GM06990 (cell line): ENCODE results near the gene TUBB3.
A peak's percentile ranks its signal among the peaks of the same experiment; 100 is the strongest.
"Not testable (repeated sequence)": the region's sequence is repeated elsewhere in the genome, so short reads cannot be mapped to it uniquely, and the experiment has no call there.

Experiments
- DNase-seq: peaks from one replicate; pipeline ENCODE4 v3.0.0-alpha.2; 2011; ENCODE audit not compliant: insufficient read length; ENCODE audit errors: extremely low read depth
- H3K27me3 ChIP-seq: replicated peaks from 2 replicates; pipeline ENCODE4 v1.6.0; 2011; ENCODE audit warnings: low read length; ENCODE audit not compliant: control insufficient read depth, insufficient read depth
- H3K36me3 ChIP-seq: 2 replicates; pipeline ENCODE4 v1.5.1; 2011; ENCODE audit warnings: low read length; ENCODE audit not compliant: control insufficient read depth, insufficient read depth
- H3K4me3 ChIP-seq: replicated peaks from 2 replicates; pipeline ENCODE4 v1.5.1; 2011; ENCODE audit warnings: low read depth, mild to moderate bottlenecking, control low read depth, low read length
- CTCF ChIP-seq: IDR thresholded peaks from 2 replicates; pipeline ENCODE4 v1.5.1; 2011; ENCODE audit warnings: low read length, control low read depth, mild to moderate bottlenecking, inconsistent platforms; ENCODE audit not compliant: insufficient read depth, poor library complexity, severe bottlenecking

Gene TUBB3

GRCh38 chr16:89922884-89923639 is at the start of gene TUBB3:
Gene TUBB3, plus strand, starts transcription at chr16:89923342. Its CDS starts 60 bp downstream, at chr16:89923402.
- no peaks in the 10 kb centered on the region for H3K36me3 ChIP-seq
- TF ChIP-seq CTCF: no peak
- DNase-seq: peak; percentile 78
- H3K4me3 ChIP-seq: peak within 1 kb of the TSS; percentile 55
- no peaks in the 10 kb centered on the region; the same call in 1 of the 2 replicates for H3K27me3 ChIP-seq

DNA sequence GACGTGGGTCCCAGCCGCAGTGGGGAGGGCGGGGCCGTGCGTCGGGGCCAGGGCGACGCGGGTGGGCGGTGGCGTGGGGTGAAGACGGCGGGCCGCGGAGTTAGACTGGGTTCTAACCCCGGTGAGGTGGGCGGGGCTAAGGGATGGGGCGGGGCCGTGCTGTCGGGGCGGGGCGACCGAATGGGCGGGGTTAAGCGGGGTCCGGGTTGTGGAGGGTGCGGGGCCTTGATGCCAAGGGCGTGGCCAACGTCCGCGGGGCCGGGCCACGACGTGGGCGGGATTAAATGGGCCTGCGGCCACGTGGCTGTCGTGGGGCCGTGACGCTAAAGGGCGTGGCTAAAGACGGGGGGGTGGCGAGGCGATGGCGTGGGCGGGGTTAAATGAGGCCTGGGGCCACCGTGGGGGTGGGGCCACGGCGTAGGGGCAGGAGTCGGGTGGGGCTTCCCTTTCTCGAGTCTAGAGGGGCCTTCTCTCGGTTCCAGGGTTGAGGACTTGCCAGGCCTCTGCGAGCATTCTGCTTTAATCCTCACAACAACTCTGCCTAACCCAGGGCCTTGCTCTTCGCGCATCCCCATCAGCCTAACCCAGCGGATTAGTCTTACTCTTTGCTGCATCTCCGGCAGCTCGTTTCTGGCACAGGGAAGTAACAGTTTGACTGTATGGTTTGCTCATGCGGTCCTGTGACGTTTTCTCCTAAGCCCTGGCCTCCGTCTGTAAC is 49.0 kb upstream of the TUBB3 start:
- DNase-seq: peak; percentile 97
- no peak for TF ChIP-seq CTCF
- H3K4me3 ChIP-seq: peak overlapping the region; percentile 78
- no peaks in the 10 kb centered on the region for H3K27me3 ChIP-seq
- H3K36me3 ChIP-seq: peaks cover 10% of the 10 kb centered on the region

- H3K36me3 ChIP-seq: peaks cover 26% of the 10 kb centered on the region
- not testable (repeated sequence) for DNase-seq, H3K27me3 ChIP-seq, H3K4me3 ChIP-seq
Observed at GRCh38 chr16:89879123-89879522, 44.0 kb upstream of the TUBB3 start.

DNA sequence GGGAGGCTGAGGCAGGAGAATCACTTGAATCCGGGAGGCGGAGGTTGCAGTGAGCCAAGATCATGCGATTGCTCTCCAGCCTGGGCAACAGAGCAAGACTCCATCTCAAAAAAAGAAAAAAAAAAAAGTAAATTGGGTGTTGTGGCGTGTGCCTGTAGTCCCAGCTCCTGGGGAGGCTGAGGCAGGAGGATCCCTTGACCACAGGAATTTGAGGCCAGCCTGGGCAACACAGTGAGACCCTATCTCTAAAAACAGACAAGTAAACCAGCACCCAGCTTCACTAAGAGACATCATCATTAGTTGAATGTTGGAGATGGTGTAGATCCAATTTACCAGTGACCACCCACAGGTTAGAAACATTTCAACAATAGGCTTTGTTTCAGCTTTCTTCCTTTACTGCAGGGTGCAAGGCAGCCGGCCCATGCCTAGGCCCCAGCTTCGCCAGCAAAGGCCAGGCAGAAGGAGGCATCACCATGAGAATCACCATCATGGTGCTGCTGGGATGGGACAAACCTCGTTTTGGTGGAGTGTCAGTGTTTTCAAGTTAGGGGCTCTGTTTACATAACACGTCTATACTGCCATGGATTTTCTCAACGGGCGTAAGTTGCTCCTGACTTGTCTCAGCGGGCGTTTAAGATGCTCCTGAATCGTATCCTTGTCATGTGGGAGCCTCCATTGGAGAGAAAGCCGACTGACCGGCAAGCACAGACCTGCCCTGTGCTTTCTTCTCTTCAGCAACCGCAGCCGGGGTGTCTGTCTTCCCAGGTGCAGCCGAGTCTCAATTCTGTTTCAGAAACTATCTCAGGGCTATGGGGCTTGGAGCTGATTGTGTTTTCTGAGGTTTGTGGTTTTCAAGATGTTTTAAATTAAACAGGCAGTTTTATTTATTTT is 42.4 kb upstream of the TUBB3 start:
- no peaks in the 10 kb centered on the region for H3K27me3 ChIP-seq
- no peak for TF ChIP-seq CTCF
- DNase-seq: no peak
- H3K36me3 ChIP-seq: peaks cover 29% of the 10 kb centered on the region
- no peak overlapping the region for H3K4me3 ChIP-seq

DNA sequence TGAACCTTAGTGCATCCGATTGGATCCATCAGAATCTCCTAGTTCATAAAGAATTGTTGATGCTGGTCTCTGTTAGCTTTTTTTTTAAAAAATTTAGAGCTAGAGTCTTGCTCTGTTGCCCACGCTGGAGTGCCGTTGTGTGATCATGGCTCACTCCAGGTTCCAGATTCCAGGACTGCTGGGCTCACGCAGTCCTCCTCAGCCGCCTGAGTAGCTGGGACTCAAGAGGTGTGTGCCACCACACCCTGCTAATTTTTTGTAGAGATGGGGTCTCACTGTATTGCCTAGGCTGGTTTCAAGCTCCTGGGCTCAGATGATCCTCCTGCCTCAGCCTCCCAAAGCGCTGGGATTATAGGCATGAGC is 41.8 kb upstream of the TUBB3 start:
- Histone ChIP-seq H3K36me3 (peaks cover 29% of the 10 kb centered on the region), H3K27me3 (no peaks in the 10 kb centered on the region)
- TF ChIP-seq CTCF: no peak

More for the DNA sequence above, 41.8 kb upstream of the TUBB3 start:
- DNase-seq: no peak
- no peak overlapping the region for H3K4me3 ChIP-seq
